Thyroid gland (tissue), 4 donors: ENCODE results near the gene RBM23.

Experiments
- CTCF ChIP-seq, 6 experiments: fragments of 200-600 bp in 3 of 6; fragments of 450-650 bp in 3 of 6; sonication (generic) in 3 of 6; IDR thresholded peaks; one replicate each; pipeline ENCODE4 v1.5.1; 2016 to 2019; ENCODE audit warnings: antibody characterized with exemption in 6 of 6, mild to moderate bottlenecking in 2 of 6, inconsistent platforms in 1 of 6, moderate library complexity in 1 of 6
- POLR2A ChIP-seq, 2 donors: fragments of 450-650 bp; IDR thresholded peaks; one replicate each; pipeline ENCODE4 v1.6.1; 2017; ENCODE audit warnings: antibody characterized with exemption in 2 of 2, mild to moderate bottlenecking in 2 of 2, moderate library complexity in 1 of 2

DNA sequence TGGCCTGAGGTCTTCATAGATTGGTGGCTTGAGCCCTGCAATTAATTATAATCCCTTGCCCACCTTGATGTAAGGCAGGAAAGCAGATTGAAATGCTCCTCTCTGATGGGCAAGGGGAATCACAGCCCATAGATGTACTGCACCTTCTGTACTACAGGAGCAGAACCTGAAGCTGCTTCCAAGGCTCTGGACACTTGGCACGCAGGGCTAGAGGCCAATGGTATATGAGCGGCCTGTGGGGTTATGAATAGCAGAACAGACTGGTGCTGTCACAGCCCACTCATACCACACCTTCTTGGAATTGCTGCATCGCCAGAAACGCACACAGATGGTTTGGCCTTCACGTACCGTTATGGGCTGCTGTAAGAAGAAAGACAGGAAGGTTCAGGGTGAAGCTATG is 1.7 kb upstream of the RBM23 start:
- TF ChIP-seq CTCF (IDR thresholded peaks at IDR 0.05) = no peak
- no peak for TF ChIP-seq POLR2A (IDR thresholded peaks at IDR 0.05)
